Measurements from ENCODE around the gene NSMF.

DNA sequence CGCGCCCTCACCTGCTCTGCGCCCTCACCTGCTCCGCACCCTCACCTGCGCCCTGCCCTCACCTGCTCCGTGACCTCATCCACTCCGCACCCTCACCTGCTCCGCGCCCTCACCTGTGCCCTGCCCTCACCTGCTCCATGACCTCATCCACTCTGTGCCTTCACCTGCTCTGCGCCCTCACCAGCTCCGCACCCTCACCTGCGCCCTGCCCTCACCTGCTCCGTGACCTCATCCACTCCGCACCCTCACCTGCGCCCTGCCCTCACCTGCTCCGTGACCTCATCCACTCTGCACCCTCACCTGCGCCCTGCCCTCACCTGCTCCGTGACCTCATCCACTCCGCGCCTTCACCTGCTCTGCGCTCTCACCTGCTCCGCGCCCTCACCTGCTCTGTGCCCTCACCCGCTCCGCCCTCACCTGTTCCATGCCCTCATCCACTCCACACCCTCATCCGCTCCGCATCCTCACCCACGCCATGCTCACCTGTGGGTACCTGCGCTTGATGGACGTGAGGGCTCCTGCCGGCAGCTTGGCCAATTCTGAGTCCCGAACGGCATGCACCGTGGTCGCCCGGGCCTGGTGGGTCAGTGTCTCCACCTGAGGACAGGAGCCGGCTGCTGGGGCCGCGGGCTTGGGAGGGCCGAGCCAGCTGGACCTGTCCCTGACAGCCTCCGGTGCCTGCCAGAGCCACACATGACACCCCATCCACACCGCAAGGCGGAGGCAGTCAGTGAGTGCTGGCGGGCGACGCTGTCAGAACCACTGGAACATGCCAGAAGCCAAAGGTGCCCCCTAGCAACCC lies 35.6 kb upstream of the NSMF start:
- TF ChIP-seq, protein P1, sequence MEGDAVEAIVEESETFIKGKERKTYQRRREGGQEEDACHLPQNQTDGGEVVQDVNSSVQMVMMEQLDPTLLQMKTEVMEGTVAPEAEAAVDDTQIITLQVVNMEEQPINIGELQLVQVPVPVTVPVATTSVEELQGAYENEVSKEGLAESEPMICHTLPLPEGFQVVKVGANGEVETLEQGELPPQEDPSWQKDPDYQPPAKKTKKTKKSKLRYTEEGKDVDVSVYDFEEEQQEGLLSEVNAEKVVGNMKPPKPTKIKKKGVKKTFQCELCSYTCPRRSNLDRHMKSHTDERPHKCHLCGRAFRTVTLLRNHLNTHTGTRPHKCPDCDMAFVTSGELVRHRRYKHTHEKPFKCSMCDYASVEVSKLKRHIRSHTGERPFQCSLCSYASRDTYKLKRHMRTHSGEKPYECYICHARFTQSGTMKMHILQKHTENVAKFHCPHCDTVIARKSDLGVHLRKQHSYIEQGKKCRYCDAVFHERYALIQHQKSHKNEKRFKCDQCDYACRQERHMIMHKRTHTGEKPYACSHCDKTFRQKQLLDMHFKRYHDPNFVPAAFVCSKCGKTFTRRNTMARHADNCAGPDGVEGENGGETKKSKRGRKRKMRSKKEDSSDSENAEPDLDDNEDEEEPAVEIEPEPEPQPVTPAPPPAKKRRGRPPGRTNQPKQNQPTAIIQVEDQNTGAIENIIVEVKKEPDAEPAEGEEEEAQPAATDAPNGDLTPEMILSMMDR (conservative IDR thresholded peaks at IDR 0.05): no peak
- TF ChIP-seq EZH2 (IDR thresholded peaks at IDR 0.05; ENCODE audit: low read depth): no peak
